H9 (cell line): ENCODE results near the gene IRAK1. TPM values are rescaled to one million over a fixed set of nuclear protein-coding genes. Genes with fewer than 3 reads are reported as not detected.

ENCODE experiments used
- DNase-seq: peaks from one replicate; pipeline ENCODE4 v3.0.0-alpha.2; 2017
- H2AFZ ChIP-seq: one replicate; pipeline ENCODE4 v1.6.1; 2013; ENCODE audit warnings: mild to moderate bottlenecking, low read length, control low read depth, moderate library complexity
- H2AK5ac ChIP-seq: 2 replicates; pipeline ENCODE4 v1.6.1; 2013; ENCODE audit warnings: low read length, control low read depth, mixed read lengths; ENCODE audit not compliant: insufficient read length
- H2BK120ac ChIP-seq: one replicate; pipeline ENCODE4 v1.6.1; 2013; ENCODE audit warnings: low read depth, mild to moderate bottlenecking, low read length, control low read depth, inconsistent platforms; ENCODE audit not compliant: poor library complexity, severe bottlenecking
- H2BK12ac ChIP-seq: 2 replicates; pipeline ENCODE4 v1.6.1; 2013; ENCODE audit warnings: low read length, control low read depth, mixed read lengths, low read depth; ENCODE audit not compliant: insufficient read length
- H2BK15ac ChIP-seq: 2 replicates; pipeline ENCODE4 v1.6.1; 2013; ENCODE audit warnings: low read depth, low read length, control low read depth
- H2BK20ac ChIP-seq: one replicate; pipeline ENCODE4 v1.6.1; 2013; ENCODE audit warnings: low read depth, mild to moderate bottlenecking, low read length, control low read depth, inconsistent platforms; ENCODE audit not compliant: poor library complexity, severe bottlenecking
- H2BK5ac ChIP-seq: 2 replicates; pipeline ENCODE4 v1.6.1; 2013; ENCODE audit warnings: low read length, control low read depth, mixed read lengths; ENCODE audit not compliant: insufficient read length
- H3K14ac ChIP-seq: 2 replicates; pipeline ENCODE4 v1.6.1; 2013; ENCODE audit warnings: low read length, control low read depth; ENCODE audit not compliant: insufficient read depth
- H3K18ac ChIP-seq: 2 replicates; pipeline ENCODE4 v1.6.1; 2013; ENCODE audit warnings: low read depth, mild to moderate bottlenecking, mixed read lengths, low read length, control low read depth; ENCODE audit not compliant: insufficient read length
- H3K23ac ChIP-seq: 2 replicates; pipeline ENCODE4 v1.6.1; 2013; ENCODE audit warnings: low read length, control low read depth, mixed read lengths, low read depth; ENCODE audit not compliant: insufficient read length
- H3K23me2 ChIP-seq: 2 replicates; pipeline ENCODE4 v1.6.1; 2013; ENCODE audit warnings: low read depth, mild to moderate bottlenecking, mixed read lengths, low read length, control low read depth; ENCODE audit not compliant: insufficient read length, poor library complexity, severe bottlenecking
- H3K27ac ChIP-seq: 2 replicates; pipeline ENCODE4 v1.5.1; 2013; ENCODE audit warnings: low read length, control low read depth, mixed read lengths, low read depth; ENCODE audit not compliant: insufficient read length
- H3K27me3 ChIP-seq: 2 replicates; pipeline ENCODE4 v1.6.1; 2013; ENCODE audit warnings: low read length, control low read depth, inconsistent platforms; ENCODE audit not compliant: insufficient read depth
- H3K4ac ChIP-seq: 2 replicates; pipeline ENCODE4 v1.6.1; 2013; ENCODE audit warnings: low read depth, mild to moderate bottlenecking, control low read depth, inconsistent platforms, low read length, moderate library complexity
- H3K4me1 ChIP-seq: 2 replicates; pipeline ENCODE4 v1.6.1; 2013; ENCODE audit warnings: low read length, control low read depth, inconsistent platforms; ENCODE audit not compliant: insufficient read depth
- H3K4me2 ChIP-seq: 2 replicates; pipeline ENCODE4 v1.6.1; 2013; ENCODE audit warnings: low read length, control low read depth, mixed read lengths; ENCODE audit not compliant: insufficient read length, insufficient read depth
- H3K56ac ChIP-seq: 2 replicates; pipeline ENCODE4 v1.6.1; 2013; ENCODE audit warnings: low read depth, mild to moderate bottlenecking, mixed read lengths, low read length, control low read depth; ENCODE audit not compliant: insufficient read length
- H3K79me1 ChIP-seq: 2 replicates; pipeline ENCODE4 v1.6.1; 2013; ENCODE audit warnings: low read depth, mild to moderate bottlenecking, moderate library complexity, low read length, control low read depth, inconsistent platforms; ENCODE audit not compliant: insufficient read depth, poor library complexity, severe bottlenecking
- H3K79me2 ChIP-seq: 2 replicates; pipeline ENCODE4 v1.6.1; 2013; ENCODE audit warnings: low read length, control low read depth, inconsistent platforms; ENCODE audit not compliant: insufficient read depth
- H3K9ac ChIP-seq: 2 replicates; pipeline ENCODE4 v1.6.1; 2013; ENCODE audit warnings: low read length, control low read depth, mixed read lengths; ENCODE audit not compliant: insufficient read length; ENCODE audit errors: extremely low read depth
- H3K9me3 ChIP-seq: one replicate; pipeline ENCODE4 v1.6.1; 2013; ENCODE audit warnings: low read depth, low read length, inconsistent platforms; ENCODE audit not compliant: control insufficient read depth
- H3T11ph ChIP-seq: one replicate; pipeline ENCODE4 v1.6.1; 2013; ENCODE audit warnings: mild to moderate bottlenecking, low read length, control low read depth, inconsistent platforms
- H4K20me1 ChIP-seq: one replicate; pipeline ENCODE4 v1.6.1; 2013; ENCODE audit not compliant: control insufficient read depth, insufficient read length, insufficient read depth
- H4K5ac ChIP-seq: 2 replicates; pipeline ENCODE4 v1.6.1; 2013; ENCODE audit warnings: low read depth, mild to moderate bottlenecking, mixed read lengths, low read length, control low read depth; ENCODE audit not compliant: insufficient read length
- H4K8ac ChIP-seq: replicated peaks from 2 replicates; pipeline ENCODE4 v1.6.1; 2013; ENCODE audit warnings: low read length, control low read depth, mixed read lengths, low read depth; ENCODE audit not compliant: insufficient read length
- H4K91ac ChIP-seq: 2 replicates; pipeline ENCODE4 v1.6.1; 2013; ENCODE audit warnings: low read depth, mild to moderate bottlenecking, moderate library complexity, mixed read lengths, low read length, control low read depth; ENCODE audit not compliant: insufficient read length
- H3K27ac Mint-ChIP-seq, 3 experiments: 2 replicates in 2 of 3; 3 replicates in 1 of 3; pipeline ENCODE4 v1.8.0; 2020 to 2021; ENCODE audit warnings: mixed read lengths in 3 of 3, mild to moderate bottlenecking in 1 of 3, moderate library complexity in 1 of 3
- H3K27me3 Mint-ChIP-seq: 2 replicates; pipeline ENCODE4 v1.8.0; 2021; ENCODE audit warnings: low read depth, mild to moderate bottlenecking, moderate library complexity, mixed read lengths
- H3K36me3 Mint-ChIP-seq, 3 experiments: 2 replicates in 2 of 3; 3 replicates in 1 of 3; pipeline ENCODE4 v1.8.0; 2020 to 2021; ENCODE audit warnings: low read depth in 3 of 3, mixed read lengths in 3 of 3; ENCODE audit not compliant: insufficient read depth in 1 of 3
- H3K4me1 Mint-ChIP-seq, 2 experiments: 2 replicates each; pipeline ENCODE4 v1.8.0; 2020; ENCODE audit warnings: mixed read lengths in 2 of 2
- H3K4me3 Mint-ChIP-seq, 2 experiments: 2 replicates in 1 of 2; 3 replicates in 1 of 2; pipeline ENCODE4 v1.8.0; 2020 to 2021; ENCODE audit warnings: mild to moderate bottlenecking in 2 of 2, mixed read lengths in 2 of 2, moderate library complexity in 1 of 2
- H3K9me3 Mint-ChIP-seq, 2 experiments: 2 replicates in 1 of 2; 3 replicates in 1 of 2; pipeline ENCODE4 v1.8.0; 2020; ENCODE audit warnings: mild to moderate bottlenecking in 2 of 2, mixed read lengths in 2 of 2, moderate library complexity in 1 of 2
- WGBS: extraction: QIAGEN DNeasy Blood & Tissue Kit; methylation state at CpG from one replicate; pipeline ENCODE4 v1.1.7; 2013; ENCODE audit warnings: missing lambda C conversion rate, low lambda C conversion rate, mixed read lengths; ENCODE audit not compliant: insufficient read length; ENCODE audit errors: extremely low coverage; 5-methylcytosine and 5-hydroxymethylcytosine counted together
- total RNA-seq: library from RNA; stranded (reverse); gene quantifications from 2 replicates; pipeline ENCODE4 v1.2.1, GENCODE V29; 2021
- TF ChIP-seq, protein P1 (sequence below): fragments of 200-600 bp; sonication (generic); conservative IDR thresholded peaks from 3 replicates; pipeline ENCODE4 v1.8.0; 2021; ENCODE audit warnings: antibody characterized with exemption, mild to moderate bottlenecking

The IRAK1 gene
- total RNA-seq, 1 experiment from 2014 or later, result 98.4 TPM

DNA sequence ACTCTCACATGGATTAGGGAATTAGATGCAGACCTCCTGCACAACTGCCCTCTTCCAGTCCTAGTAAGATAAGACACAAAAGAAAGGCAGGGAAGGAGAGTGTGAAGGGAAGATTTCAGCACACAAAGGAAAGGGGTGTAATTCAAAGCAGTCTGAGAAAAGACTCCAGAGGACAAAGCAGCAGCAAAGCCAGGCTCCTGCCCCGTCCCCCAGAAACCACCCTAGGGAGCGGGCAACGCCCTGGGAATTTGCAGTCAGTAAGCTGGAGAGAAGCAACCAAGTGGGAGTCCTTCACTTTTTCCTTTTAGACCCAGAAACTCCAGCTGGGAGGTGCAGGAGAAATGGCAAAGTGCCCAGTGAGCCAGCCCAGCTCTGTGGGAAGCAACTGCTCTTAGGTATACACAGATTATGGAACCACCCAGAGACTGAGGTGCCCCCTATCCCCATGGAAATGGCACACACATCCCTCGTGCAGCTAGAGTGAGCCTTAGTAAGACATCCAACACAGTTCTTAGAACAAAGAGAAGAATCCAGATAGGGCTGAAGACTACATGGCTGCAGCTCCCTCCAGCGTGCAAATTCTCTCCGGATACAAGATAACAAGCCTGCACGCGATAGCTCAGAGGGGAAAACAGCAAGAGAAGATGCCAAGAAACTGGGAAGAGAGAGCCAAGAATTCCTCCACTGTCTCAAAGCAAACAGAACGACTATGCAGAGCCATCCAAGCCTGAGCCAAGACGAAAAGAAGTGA lies 26.5 kb upstream of the IRAK1 start:
- Histone ChIP-seq H3K4me2 (no peak overlapping the region), H3K9ac (no peak overlapping the region), H3K56ac (no peak overlapping the region), H3K4me1 (no peaks in the 10 kb centered on the region), H3K79me1 (no peaks in the 10 kb centered on the region), H3K23me2 (no peaks in the 10 kb centered on the region), H3K79me2 (no peaks in the 10 kb centered on the region), H3K14ac (no peak overlapping the region; the same call in 1 of the 2 replicates), H2BK5ac (no peak overlapping the region), H2AFZ (no peak overlapping the region), H3K27me3 (no peaks in the 10 kb centered on the region), H3K9me3 (peaks cover 45% of the 10 kb centered on the region), H2AK5ac (no peak overlapping the region), H3K4ac (no peak overlapping the region), H2BK15ac (no peak overlapping the region), H3T11ph (no peak overlapping the region), H3K18ac (no peak overlapping the region), H4K91ac (no peak overlapping the region), H4K5ac (no peak overlapping the region), H2BK120ac (no peak overlapping the region), H4K8ac (no peak overlapping the region), H3K23ac (no peak overlapping the region), H4K20me1 (no peaks in the 10 kb centered on the region), H2BK20ac (no peak overlapping the region), H2BK12ac (no peak overlapping the region), H3K27ac (no peak overlapping the region)
- H3K4me1 Mint-ChIP-seq, result peaks cover 30 to 52% of the 10 kb centered on the region in 2 experiments
- TF ChIP-seq, protein P1, sequence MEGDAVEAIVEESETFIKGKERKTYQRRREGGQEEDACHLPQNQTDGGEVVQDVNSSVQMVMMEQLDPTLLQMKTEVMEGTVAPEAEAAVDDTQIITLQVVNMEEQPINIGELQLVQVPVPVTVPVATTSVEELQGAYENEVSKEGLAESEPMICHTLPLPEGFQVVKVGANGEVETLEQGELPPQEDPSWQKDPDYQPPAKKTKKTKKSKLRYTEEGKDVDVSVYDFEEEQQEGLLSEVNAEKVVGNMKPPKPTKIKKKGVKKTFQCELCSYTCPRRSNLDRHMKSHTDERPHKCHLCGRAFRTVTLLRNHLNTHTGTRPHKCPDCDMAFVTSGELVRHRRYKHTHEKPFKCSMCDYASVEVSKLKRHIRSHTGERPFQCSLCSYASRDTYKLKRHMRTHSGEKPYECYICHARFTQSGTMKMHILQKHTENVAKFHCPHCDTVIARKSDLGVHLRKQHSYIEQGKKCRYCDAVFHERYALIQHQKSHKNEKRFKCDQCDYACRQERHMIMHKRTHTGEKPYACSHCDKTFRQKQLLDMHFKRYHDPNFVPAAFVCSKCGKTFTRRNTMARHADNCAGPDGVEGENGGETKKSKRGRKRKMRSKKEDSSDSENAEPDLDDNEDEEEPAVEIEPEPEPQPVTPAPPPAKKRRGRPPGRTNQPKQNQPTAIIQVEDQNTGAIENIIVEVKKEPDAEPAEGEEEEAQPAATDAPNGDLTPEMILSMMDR, result no peak
- H3K36me3 Mint-ChIP-seq, result peaks cover 25 to 46% (median 36%) of the 10 kb centered on the region in 3 experiments
- no peak overlapping the region for H3K4me3 Mint-ChIP-seq
- H3K27ac Mint-ChIP-seq, result peak overlapping the region; percentile 22 to 84 (median 46); a peak in 6 of 7 replicates
- H3K27me3 Mint-ChIP-seq, result no peaks in the 10 kb centered on the region; the same call in none of the 2 replicates
- H3K9me3 Mint-ChIP-seq, result peaks cover 77 to 83% of the 10 kb centered on the region in 2 experiments
- no peak for DNase-seq
- no CpG with 5 or more reads among the region's 10 CpGs for WGBS
